HG03196 (cell line): ENCODE data around the gene SLC6A20.

ENCODE experiments used
- ATAC-seq: cut with Tn5 transposase; IDR thresholded peaks from one replicate; pipeline ENCODE4 v1.9.1; 2021; ENCODE audit not compliant: unreplicated experiment

SLC6A20 gene

DNA sequence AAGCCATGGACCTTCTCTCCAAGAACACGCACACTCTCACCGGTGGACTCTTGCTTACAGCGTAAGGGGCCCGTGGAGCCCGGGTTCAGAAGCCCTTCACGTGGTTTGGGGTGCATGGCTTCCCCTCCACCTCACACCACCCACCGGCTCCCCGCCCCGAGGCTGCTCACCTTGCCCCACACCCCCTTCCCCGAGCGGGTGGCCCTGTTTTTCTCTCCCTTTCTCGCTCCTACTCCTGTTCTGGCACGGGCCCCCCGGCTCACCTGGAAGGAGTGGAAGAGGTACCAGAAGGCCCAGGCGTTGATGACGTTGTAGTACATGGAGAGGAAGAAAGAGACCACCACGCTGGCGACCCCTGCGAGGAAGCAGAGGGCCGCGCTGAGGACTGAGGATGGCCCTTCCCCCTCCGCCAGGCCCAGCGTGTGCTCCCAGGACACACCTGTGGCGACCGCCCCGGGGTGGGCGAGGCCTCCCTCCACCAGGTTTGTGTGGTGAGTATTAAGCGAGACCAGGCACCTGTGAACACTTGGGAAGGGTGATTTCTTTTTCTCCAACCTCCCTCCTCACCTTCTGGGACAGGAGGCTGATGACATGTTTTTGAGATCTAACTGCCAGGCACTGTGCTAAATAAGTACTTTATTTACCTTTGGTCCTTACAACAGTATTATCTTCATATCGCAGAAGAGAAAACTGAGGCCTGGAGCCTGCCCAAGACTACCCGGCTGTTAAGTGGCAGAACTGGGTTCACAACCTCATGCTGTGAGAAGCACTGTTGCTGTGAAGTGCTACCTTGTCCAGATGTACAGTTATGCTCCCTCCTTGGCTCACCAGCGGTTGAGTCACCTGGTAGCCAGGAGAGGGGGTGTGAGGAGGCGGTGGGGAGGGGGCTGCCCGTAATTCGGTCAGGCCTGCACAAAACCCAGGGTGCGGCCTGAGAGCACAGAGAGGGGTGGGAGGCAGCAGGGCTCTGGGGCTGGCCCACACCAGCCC, 16.3 kb downstream of the SLC6A20 start:
- ATAC-seq, result no peak

DNA sequence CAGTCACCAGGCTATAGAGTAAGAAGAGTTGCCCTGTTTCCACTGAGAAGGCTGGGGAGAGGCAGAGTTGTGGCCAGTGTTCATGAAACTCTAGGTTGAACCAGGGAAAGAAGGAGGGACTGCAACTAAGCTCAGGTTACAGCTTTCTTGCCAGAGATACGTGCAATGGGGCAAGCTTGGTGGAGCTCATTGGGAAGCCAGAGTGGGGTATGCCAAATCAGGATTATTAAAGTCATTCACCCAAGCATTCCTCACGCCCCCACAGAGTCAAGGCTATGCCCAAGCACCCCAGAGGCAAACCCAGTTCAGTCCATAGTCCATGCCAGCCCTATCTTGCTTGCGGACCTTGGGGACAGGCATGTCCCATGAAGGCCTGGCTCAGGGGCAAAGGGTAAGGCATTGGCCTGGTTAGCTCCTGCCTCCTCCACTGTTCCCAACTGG, 17.6 kb downstream of the SLC6A20 start:
- ATAC-seq, result no peak

DNA sequence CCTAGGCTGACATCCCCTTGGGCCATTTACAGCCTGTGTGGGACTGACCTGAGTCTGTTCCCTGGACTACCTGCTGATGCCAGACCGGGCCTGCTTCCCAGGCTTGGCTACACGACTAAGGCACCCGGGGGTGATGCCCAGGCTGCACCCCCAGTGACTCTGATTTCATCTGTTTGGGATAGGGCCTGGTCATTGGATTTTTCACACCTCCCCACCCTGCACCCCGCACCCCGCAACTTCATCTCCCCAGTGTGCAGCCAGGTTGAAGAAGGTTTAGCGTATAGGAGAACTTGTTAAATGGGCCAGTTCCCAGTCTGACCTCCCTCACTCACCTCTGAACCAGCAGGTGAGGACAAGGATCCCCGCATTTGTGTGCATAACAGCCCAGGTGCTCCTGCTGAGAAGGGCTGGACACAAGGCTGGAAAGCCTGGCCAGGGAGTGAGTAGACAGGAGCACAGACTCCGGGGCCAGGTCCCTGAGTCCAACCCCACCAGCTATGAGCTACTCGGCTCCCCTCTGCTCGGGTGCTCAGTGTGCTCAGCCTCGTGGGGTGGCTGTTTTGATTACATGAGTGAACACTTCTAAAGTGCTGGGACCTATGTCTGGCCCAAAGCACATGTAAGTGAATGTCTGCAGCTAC, 18.5 kb downstream of the SLC6A20 start:
- ATAC-seq, result no peak

DNA sequence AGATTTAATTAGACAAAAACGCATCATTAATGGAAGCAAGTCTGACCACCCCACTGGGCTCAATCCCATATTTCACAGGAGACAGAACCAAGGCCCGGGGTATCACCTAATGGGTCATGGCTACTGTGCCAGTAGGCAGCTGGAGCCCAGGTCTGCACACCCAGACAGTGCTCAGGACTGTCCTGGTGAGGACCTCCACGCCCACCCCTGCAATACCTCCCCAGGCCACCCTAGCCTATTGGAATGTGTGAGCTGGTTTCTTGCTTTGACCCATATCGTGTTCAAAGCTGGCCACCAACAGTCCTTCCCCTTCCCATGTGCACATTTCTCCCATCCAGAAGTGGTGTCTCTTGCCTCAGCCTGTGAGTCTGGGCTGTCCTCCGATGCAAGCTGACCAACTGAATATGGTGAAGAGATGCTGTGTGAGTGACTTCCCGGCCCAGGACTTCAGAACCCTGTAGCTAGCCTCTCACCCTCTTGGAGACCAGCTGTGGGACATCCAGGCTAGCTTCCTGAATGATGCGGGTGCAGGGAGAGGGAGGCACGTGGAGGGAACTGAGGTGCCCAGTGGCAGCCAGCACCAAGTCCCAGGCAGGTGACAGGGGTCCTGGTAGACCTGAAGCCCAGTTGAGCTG, 19.1 kb downstream of the SLC6A20 start:
- no peak for ATAC-seq

DNA sequence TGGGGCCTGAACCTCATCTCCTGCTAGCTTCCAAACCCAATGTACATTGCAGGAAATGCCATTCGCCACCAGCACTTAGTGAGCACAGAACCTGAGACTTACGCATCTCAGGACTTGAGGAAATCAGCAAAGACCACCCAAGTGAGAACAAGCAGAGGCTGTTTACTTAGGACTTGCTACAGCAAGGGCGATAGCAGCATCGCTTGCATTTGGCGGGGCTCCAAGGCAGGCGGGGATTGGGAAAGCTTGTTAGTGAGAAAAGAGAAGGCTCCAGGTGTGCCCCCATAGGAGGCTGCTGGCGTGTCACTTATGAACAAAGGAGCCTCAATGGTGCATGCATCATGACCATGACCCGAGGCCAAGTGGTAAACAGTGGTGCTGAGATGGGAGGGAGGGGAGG, 19.7 kb downstream of the SLC6A20 start:
- no peak for ATAC-seq

DNA sequence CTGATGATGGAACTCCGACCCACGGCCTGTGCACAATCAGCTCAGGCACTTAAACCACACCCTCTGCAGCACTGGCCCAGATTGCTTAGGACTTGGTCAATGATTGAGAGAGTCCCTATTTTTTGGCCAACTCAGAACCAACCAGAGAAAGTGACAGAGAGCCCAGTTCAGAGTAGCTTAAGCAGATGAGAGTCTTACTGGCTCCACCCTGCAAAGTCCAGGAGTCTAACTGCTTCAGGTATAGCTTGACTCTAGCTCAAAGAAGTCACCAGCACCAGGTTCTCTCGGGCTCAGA, 20.1 kb downstream of the SLC6A20 start:
- no peak for ATAC-seq

DNA sequence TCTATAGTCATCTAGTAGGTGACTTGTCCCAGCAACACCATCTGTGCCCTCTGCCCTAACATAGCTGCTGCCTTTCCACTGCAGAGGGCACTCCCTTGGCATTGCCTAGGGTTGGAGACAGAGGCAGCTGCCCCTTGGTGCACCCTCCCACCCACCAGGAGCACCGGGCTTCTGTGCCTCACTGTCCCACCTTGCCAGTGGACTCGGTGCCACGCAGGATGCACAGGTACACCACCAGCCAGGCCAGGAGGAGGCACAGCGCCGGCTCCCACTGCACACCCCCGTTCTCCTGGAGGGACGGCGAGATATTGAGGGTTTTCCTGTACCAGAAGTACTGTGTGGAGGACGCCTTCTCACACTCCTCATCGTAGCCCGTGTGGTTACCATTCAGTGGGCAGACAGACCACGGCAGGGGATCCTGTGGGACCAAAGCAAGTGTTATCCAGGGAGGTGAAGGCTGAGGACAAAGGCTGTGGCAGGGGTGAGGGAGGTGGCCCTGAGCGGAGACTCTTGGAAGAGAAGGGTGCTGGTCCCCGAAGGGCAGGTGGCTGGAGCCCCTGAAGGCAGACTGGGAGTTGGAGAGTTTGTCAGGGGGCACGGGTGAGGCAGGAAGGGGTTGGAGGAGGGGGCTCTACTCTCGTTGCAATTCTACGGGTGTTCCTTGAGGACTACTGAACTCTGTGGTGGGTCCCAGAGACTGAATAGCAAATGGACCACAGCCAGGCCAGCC, 20.6 kb downstream of the SLC6A20 start:
- ATAC-seq, result no peak

DNA sequence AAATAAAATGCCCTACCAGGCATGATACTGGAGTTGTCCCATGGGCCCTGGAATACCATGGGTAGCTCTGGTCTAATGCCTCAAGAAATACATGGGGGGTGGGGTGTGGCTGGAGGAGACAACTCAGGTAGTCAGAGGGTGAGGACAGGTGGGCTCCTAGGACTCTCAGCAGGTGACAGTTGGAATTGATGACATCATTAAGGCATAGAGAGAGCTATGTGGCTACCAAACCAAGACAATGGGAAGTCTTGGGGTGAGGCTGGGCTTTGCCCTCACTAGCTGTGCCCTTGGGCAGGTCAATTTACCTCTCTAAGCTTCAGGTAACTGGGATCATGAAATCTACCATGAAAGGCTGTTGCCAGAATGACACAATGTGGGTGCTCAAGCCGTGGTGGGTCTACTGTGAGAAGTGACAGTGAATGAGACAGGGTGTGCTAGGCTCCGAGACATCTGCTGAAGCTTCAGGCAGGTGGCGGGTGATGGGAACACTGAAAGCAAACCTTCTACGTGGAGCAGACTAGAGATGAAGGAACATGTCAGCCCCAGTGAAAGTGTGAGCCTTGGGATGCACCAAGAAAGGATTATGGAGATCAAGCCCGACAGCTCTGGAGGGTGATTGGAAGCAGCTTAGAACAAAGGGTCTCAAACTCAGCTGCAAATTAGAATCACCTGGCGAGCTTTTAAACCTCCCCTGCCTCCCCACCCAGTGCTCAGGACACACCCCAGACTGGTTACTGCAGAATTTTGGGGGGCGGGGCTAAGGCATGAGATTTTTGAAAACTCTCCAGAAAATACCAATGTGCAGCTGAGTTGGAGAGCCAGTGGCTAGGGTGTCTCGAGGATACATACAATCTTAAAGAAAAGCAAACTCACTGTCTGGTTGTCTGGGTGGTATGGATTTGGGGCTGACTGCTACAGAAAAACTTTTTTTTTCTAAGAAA, 21.5 kb downstream of the SLC6A20 start:
- no peak for ATAC-seq

DNA sequence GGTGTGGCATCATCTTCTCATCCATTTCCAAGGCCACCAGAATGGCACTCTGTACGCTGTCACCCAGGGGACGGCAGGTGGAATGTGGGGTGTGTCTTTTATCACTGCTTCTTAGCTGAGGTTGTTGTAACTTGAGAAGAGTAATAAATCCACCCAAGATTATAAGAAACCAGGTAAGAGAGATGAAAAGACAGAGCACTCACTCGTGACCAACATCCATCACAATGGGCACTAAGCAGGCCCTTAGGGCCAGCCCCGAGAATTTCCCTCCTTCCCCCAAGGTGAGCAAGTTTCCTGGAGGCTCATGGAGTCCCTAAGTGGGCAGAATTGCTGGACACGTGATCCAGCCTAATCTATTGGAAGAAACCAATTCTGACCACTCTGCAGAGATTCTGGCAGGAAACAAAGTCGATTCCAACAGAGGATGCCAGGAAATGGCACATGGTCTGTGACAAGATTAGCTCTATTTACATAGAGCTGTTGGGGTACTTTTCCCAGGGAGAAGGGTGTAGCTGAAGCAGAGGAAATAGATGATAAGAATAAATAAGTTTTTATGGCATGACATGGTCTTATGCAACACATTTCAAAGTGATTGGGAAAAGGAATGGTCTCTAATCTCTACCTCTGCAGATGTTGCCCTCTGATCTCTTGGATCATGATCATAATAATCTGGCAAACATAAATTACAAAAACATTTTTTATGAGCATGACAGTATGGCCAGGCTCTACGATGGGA, 22.5 kb downstream of the SLC6A20 start:
- no peak for ATAC-seq

DNA sequence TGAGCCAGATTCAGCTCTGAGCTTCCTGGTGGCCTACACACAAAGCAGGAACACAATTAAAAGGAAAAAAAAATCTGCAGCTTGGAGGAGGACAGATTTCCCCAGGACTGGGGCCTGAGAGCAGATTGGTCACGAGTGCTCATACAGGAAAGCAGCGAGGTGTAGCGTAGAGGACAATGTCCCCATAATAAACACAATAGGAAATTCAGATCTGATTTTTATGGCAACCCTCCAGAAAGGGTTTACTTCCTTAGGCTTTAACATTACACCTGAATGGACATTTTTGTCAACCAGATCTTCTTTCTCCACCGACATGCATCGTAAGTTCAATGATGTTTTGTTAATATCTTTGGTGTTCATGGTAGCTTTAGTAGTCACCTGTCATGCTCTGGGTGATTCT, 23.3 kb downstream of the SLC6A20 start:
- ATAC-seq, result no peak

DNA sequence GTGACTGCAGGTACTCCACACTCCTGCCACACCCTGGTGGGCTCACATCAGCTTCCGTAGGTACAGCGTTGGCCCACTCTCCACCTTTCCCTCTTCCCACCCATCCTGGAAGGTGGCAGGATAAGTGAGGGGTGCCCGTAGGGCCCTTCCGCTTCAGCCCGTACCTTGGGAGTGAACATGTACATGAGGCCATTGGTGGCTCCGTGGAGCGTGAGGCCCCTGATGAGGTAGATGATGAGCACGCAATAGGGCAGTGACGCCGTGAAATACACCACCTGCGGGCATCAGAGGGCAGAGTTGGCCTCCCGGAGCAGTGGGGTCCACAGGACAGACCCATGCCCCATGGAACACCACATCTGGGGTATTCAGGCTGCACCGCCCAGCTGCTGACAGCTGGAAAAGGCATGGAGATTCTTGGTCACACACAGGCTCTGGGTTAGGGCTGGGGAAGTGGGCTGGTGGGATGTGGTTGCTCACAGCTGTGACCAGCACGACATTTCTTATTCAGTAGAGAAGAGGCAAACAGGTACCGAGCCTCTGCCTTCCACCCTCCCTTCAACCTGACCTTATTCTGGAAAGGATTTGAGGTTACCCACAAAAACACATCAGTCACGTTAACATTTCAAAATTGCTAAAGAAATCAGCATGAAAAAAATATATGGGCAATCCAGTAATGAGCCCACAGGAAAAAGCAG, 23.8 kb downstream of the SLC6A20 start:
- ATAC-seq, result no peak

DNA sequence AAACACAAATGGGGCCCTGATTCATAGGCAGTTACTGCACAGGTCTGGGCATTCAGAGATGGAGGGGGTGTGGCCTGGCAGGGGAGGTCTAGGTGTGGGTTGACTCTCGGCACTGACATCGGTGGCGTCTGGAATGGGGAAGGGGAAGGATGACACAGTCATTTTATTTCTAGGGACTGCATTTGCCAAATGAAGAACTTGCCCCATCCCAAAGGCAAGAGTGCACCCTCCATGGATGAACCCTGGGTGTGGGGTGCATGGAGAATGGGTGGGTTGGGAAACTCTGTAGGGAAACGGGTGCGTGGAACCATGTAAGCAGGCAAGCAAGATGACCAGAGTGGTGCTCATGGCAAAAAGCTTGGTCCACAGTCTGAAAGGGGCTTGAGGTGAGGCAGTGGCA, 24.5 kb downstream of the SLC6A20 start:
- no peak for ATAC-seq

DNA sequence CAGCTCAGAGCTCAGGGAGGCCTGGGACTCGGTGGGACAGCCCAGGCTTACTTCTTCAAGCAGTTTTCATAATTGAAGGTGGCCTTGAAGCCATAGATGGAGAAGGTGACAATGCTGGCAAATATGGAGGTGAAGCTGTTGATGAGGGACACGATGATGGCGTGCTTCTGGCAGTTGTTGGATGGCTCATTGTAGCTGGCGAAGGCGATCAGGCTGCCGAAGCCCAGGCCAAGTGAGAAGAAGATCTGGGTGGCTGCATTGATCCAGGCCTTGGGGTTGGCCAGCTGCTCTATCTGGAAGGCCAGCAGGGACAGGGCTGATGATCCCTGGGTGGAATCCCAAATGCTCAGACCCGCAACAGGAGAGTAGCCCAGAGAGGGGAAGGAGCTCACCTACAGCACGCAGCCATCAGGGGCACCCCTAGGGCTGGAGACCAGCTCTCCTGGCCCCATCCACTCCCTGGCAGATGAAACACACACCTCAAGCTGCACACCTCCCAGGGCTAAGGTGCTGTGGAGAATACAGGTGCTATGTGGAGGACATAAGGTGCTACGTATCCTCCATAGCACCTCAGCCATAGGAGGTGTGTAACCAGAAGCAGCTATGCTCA, 25.1 kb downstream of the SLC6A20 start:
- no peak for ATAC-seq

DNA sequence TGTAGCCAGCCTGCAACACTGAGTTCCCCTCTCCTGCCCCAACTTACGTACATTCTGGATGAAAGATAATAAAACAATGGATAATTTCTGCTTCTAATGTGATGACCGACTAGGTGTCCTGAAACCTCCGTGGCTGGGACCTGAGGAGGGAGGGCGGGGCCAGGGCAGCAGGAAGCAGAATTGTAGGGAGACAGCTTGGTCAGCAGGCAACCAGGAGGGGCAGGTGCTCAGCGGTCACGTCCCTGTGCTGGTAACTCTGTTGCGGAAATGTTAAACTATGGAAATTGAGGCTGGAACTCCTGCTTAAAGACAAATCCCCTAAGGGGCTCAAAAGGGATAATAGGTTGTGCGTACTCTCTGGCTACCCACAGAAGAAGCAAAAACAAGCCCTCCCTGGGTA, 30.4 kb downstream of the SLC6A20 start:
- no peak for ATAC-seq

DNA sequence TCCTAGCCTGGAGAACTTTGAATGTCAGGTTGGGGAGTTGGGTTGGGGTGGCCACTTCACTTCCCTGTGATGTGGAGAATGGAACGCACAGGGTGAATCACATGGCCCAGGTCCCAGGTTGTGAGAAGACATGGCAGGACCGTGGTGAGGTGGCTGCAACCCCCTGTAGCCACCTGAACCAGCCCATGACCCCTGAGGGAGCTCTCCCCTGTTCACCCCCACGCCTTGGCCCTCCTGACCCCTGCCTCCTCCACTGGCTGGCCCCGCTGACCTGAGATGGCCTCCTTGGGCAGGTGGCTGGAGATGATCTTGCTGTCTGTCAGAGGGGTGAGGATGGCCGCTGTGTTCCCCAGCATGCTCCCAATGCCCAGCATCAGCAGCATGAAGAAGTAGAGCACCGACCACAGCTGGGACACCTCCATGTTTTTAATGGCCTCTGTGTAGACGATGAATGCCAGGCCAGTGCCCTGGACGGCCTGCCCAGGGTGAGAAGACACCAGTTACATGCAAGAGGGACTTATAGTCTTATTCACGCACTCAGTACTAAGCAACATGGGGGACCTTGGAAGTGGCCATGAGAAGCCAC, 31.0 kb downstream of the SLC6A20 start:
- ATAC-seq, result no peak

DNA sequence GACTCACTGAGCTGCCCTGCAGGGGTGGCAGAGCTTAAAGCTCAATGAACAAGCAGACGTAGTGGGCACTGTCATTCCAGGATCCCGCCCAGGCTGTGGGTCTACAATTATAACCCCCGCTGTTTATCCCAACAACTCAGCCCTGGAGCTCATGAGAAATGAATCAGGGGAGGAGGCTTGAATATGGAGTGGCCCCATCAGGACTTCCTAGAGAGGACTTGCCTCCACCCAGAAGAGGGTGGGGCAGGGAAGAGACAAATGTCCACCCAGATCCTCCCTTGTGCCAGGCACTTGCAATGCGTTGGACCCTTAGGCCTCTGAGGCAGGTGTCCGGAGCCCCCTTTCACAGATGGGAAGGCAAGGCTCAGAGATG, 33.0 kb downstream of the SLC6A20 start:
- ATAC-seq, result no peak

DNA sequence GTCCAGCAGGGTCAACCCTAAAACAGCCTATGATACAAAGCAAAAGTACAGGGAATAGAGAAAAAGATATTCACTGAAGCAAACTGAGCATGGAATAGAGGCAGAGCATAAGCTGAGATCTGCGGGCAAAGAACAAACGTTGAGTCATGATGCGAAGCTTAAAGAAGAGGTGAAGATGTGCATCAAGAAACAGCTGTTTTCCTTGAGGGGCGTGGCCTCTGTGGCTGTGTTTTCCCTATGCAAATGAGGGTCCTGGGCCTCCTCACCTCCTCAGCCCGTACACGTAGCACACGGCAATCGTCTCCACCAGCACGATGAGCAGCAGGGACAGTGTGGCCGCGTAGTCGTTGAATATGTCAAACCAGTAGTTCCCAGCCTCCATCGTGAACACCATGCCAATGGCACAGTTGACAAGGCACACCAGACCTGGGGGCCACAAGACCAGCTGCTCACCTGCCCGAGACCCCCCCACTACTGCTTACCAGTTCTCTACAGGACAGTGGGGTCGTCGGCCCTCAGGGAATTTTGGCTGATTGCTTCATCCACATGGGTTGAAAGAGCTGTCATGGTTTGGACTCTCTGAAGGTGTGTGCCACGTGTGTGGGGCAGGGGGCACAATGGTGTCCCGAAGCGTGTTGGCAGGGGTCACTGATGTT, 33.6 kb downstream of the SLC6A20 start:
- no peak for ATAC-seq

DNA sequence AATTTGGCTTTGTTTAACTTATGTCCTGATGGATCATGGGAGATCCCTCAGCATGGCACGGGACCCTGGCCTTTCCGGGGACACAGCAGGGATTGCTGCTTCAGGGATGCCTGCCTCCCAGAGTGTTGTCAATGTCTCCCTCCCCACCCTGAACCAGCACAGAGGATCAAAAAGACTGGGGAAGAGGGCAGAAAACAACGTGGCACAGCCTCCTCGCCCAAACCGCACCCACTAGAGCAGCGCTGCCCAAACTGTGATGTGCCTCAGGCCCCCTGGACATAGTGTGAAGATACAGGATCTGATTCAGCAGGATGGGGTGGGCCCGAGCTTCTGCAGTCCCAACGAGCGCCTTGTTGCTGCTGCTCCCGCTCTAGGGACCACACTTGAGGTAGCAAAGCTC, 34.5 kb downstream of the SLC6A20 start:
- no peak for ATAC-seq
